ENCODE data around the gene MAD1L1. TPM values are rescaled to one million over a fixed set of nuclear protein-coding genes. Genes with fewer than 3 reads are reported as not detected.

The MAD1L1 gene
- total RNA-seq, 1 experiment from 2014 or later: 38.5 TPM

- ChIA-PET POLR2A (no interaction called here), CTCF (no interaction called here), RAD21 (ENCODE audit: low non-redundant PET in 1 of 2, low total read pairs in 2 of 2, uncharacterized antibody in 2 of 2, unreplicated experiment in 2 of 2) (no interaction called here)
- Histone ChIP-seq H2AFZ (ENCODE audit: low read depth, low read length, poor library complexity, severe bottlenecking) (no peak overlapping the region), H3K27ac (ENCODE audit: low read depth, low read length) (no peak overlapping the region), H3K79me2 (ENCODE audit: insufficient read depth, low read length) (peaks cover 45% of the 10 kb centered on the region), H3K36me3 (ENCODE audit: control insufficient read depth in 1 of 2, insufficient read depth in 2 of 2, low read length in 2 of 2) (peaks cover 0 to 20% of the 10 kb centered on the region in 2 experiments; a peak in 2 of 4 replicates), H3K9ac (ENCODE audit: low read length) (no peak overlapping the region), H3K9me2 (ENCODE audit: insufficient read depth) (no peaks in the 10 kb centered on the region), H3K4me2 (ENCODE audit: low read length) (no peak overlapping the region), H3K4me3 (replicated peaks in 1 of 2; ENCODE audit: low read depth in 1 of 2, low read length in 2 of 2) (no peak overlapping the region), H3K27me3 (ENCODE audit: insufficient read depth, low read length) (no peaks in the 10 kb centered on the region), H4K20me1 (ENCODE audit: insufficient read depth) (no peaks in the 10 kb centered on the region), H3K9me3 (ENCODE audit: control insufficient read depth in 1 of 2, insufficient read depth in 1 of 2, low read depth in 1 of 2, low read length in 2 of 2) (no peaks in the 10 kb centered on the region), H3K4me1 (ENCODE audit: control insufficient read depth in 1 of 2, insufficient read depth in 2 of 2, low read length in 2 of 2) (peaks cover 0 to 17% of the 10 kb centered on the region in 2 experiments; a peak in 2 of 4 replicates)
- ATAC-seq (no peak), DNase-seq (ENCODE audit: low read depth, low spot score) (no peak)
- TF ChIP-seq EGR1 (IDR thresholded peaks at IDR 0.05; ENCODE audit: low read depth) (no peak), ELF1 (IDR thresholded peaks at IDR 0.05; ENCODE audit: borderline replicate concordance, low read depth) (no peak), EZH2 (IDR thresholded peaks at IDR 0.05) (no peak), RAD21 (IDR thresholded peaks at IDR 0.05; ENCODE audit: low read depth) (no peak), EZH2phosphoT487 (IDR thresholded peaks at IDR 0.05; ENCODE audit: borderline replicate concordance) (no peak), ZBTB33 (IDR thresholded peaks at IDR 0.05; ENCODE audit: extremely low read depth, insufficient replicate concordance, low read length) (no peak), POLR2AphosphoS5 (IDR thresholded peaks at IDR 0.05; ENCODE audit: low read depth, low read length) (no peak), SP1 (IDR thresholded peaks at IDR 0.05; ENCODE audit: low read depth) (no peak), CBX3 (IDR thresholded peaks at IDR 0.05; ENCODE audit: low read depth) (no peak), SIN3A (IDR thresholded peaks at IDR 0.05; ENCODE audit: low read depth) (no peak), SRF (IDR thresholded peaks at IDR 0.05; ENCODE audit: low read depth) (no peak), ATF3 (IDR thresholded peaks at IDR 0.05) (no peak)
- intact Hi-C loops (cut with micrococcal nuclease): no loop called here
- no TSS peak for BruUV-seq (replicated peaks)
These were observed 9.4 kb downstream of the MAD1L1 start for GRCh38 chr7:2223321-2223720.
